HepG2 (cell line): Measurements from ENCODE around the gene CEBPB.

Experiments
- ATF3 ChIP-seq: sonication (generic); formaldehyde crosslinking; IDR thresholded peaks from 2 replicates; pipeline ENCODE4 v1.4.0; 2020; ENCODE audit warnings: missing genetic modification reagents
- BHLHE40 ChIP-seq: IDR thresholded peaks from 2 replicates; pipeline ENCODE4 v1.6.1; 2011; ENCODE audit warnings: low read length, improper control_type of control experiment
- EP300 ChIP-seq, 3 experiments: sonication (generic) in 1 of 3; formaldehyde crosslinking in 1 of 3; IDR thresholded peaks; 2 replicates each; pipeline versions ENCODE4 v1.5.1 to v1.6.1; 2011 to 2020; ENCODE audit warnings: low read depth in 2 of 3, low read length in 2 of 3, borderline replicate concordance in 1 of 3, improper control_type of control experiment in 1 of 3, mild to moderate bottlenecking in 1 of 3, missing genetic modification reagents in 1 of 3, moderate library complexity in 1 of 3
- JUND ChIP-seq: sonication (generic); formaldehyde crosslinking; IDR thresholded peaks from 2 replicates; pipeline ENCODE4 v1.8.0; 2022; ENCODE audit warnings: mild to moderate bottlenecking, missing genetic modification reagents
- MIER2 ChIP-seq: IDR thresholded peaks from 2 replicates; pipeline ENCODE4 v1.6.1; 2016; ENCODE audit warnings: missing biosample characterization, missing genetic modification reagents
- REST ChIP-seq, 2 experiments: IDR thresholded peaks; 2 replicates each; pipeline ENCODE4 v1.6.1; 2011 to 2012; ENCODE audit warnings: low read length in 2 of 2, borderline replicate concordance in 1 of 2, low read depth in 1 of 2, mild to moderate bottlenecking in 1 of 2, moderate library complexity in 1 of 2
- SP1 ChIP-seq, 2 experiments: fragments of 450-650 bp in 1 of 2; sonication (generic) in 1 of 2; formaldehyde crosslinking in 1 of 2; IDR thresholded peaks; 2 replicates each; pipeline versions ENCODE4 v1.4.0 to v1.6.1; 2016 to 2020; ENCODE audit warnings: missing genetic modification reagents in 1 of 2
- ZBTB7B ChIP-seq: sonication (generic); formaldehyde crosslinking; IDR thresholded peaks from 2 replicates; pipeline ENCODE4 v1.4.0; 2020; ENCODE audit warnings: missing genetic modification reagents
- ZNF737 ChIP-seq: sonication (generic); formaldehyde crosslinking; IDR thresholded peaks from 2 replicates; pipeline ENCODE4 v1.5.0; 2020; ENCODE audit warnings: missing genetic modification reagents, mild to moderate bottlenecking, borderline replicate concordance
- TF ChIP-seq, protein P1 (sequence below): sonication (generic); formaldehyde crosslinking; conservative IDR thresholded peaks from 2 replicates; pipeline ENCODE4 v1.8.1; 2023; ENCODE audit warnings: missing genetic modification reagents

DNA sequence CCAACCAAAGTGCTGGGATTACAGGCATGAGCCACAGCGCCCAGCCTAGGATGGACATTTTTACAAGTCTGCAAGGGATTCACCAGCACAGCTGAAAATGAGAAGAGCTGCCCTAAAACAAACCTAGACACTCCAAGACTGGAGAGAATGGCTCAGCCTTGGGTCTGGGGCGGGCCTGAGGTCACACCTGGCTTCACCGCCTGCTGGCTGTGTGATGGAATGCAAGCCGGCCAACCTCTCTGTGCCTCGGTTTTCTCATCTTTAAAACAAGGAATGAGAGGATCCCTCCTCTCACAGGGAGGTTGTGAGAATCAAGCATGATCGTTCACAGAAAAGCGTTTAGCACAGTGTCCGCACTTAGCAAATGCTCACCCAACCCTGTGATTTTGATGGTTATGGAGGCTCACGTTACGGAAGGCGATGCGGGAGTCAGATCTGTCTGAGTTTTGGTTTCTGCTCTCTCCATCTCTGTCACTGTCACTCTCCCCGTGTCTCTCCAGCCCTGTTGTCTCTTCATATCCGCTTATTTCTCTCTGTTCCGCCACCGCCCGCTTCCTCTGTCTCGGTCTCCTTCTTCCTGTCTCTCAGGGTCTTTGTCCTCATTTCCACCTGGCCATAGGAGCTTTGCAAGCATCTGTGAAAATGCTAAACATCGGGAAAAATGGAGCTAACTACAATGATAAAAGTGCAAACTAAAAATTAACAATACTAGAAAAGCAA lies 47.6 kb downstream of the CEBPB start:
- TF ChIP-seq MIER2 (CRISPR knock-in tag), result no peak
- no peak for TF ChIP-seq SP1 (IDR thresholded peaks at IDR 0.05)
- TF ChIP-seq SP1 (CRISPR knock-in tag; IDR thresholded peaks at IDR 0.05), result no peak
- no peak for TF ChIP-seq ZBTB7B (CRISPR knock-in tag)
- TF ChIP-seq EP300 (IDR thresholded peaks at IDR 0.05; ENCODE audit: low read depth in 2 of 2, low read length in 2 of 2), result no peak
- TF ChIP-seq EP300 (CRISPR knock-in tag; IDR thresholded peaks at IDR 0.05; ENCODE audit: borderline replicate concordance), result no peak
- no peak for TF ChIP-seq JUND
- no peak for TF ChIP-seq REST (IDR thresholded peaks at IDR 0.05; ENCODE audit: borderline replicate concordance in 1 of 2, low read depth in 1 of 2, low read length in 2 of 2)
- TF ChIP-seq, protein P1, sequence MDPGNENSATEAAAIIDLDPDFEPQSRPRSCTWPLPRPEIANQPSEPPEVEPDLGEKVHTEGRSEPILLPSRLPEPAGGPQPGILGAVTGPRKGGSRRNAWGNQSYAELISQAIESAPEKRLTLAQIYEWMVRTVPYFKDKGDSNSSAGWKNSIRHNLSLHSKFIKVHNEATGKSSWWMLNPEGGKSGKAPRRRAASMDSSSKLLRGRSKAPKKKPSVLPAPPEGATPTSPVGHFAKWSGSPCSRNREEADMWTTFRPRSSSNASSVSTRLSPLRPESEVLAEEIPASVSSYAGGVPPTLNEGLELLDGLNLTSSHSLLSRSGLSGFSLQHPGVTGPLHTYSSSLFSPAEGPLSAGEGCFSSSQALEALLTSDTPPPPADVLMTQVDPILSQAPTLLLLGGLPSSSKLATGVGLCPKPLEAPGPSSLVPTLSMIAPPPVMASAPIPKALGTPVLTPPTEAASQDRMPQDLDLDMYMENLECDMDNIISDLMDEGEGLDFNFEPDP (CRISPR knock-in tag), result no peak
- TF ChIP-seq BHLHE40, result no peak
- TF ChIP-seq ATF3, result no peak
- TF ChIP-seq ZNF737 (CRISPR knock-in tag), result no peak
